Measurements from ENCODE around the gene TMED5. TPM values are rescaled to one million over a fixed set of nuclear protein-coding genes. Genes with fewer than 3 reads are reported as not detected.
A peak's percentile ranks its signal among the peaks of the same experiment; 100 is the strongest.

Gene TMED5
- total RNA-seq, 1 donor, result 82.5 TPM

DNA sequence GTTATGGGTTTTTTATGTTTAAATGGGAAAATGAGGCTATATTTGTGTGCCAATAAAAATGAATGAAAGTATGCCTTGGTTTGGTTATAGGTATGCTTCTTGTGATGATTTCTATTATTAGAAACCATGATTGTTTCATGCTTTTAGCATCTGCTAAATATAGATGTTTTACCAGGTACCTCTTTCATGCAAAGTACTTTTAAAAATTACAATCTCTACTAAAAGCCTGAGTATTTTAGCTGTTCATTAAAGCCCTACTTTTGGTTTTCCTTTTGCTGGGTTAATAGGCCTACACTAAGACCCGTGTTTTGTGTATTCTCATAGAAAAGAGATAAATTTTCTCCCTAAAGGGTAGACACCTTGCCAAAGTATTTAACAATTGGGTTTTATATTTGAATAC lies 69.1 kb downstream of the TMED5 start:
- no peak overlapping the region for H3K4me3 ChIP-seq (ENCODE audit: low read depth, low read length)
- TF ChIP-seq, protein P1, sequence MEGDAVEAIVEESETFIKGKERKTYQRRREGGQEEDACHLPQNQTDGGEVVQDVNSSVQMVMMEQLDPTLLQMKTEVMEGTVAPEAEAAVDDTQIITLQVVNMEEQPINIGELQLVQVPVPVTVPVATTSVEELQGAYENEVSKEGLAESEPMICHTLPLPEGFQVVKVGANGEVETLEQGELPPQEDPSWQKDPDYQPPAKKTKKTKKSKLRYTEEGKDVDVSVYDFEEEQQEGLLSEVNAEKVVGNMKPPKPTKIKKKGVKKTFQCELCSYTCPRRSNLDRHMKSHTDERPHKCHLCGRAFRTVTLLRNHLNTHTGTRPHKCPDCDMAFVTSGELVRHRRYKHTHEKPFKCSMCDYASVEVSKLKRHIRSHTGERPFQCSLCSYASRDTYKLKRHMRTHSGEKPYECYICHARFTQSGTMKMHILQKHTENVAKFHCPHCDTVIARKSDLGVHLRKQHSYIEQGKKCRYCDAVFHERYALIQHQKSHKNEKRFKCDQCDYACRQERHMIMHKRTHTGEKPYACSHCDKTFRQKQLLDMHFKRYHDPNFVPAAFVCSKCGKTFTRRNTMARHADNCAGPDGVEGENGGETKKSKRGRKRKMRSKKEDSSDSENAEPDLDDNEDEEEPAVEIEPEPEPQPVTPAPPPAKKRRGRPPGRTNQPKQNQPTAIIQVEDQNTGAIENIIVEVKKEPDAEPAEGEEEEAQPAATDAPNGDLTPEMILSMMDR (IDR thresholded peaks at IDR 0.05; ENCODE audit: insufficient read depth, low read depth, low read length), result no peak
- peak; percentile 11 for DNase-seq (ENCODE audit: low read depth)

DNA sequence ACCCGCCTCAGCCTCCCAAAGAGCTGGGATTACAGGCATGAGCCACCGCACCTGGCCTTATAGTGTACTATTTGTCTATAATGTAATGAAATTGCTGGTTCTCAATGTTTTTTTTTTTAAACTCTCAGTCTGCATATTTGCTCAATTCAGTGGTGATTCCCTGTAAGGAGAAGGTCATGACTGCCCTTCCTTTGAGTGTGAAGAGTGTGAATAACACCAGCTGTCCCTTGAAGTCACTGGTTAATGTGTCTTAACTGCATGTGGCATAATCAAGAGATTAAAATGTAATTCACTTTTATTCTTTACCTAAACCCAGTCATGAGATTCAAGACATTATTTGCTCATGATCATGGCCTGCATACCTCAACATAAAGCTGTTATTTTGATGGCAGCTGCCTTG lies 70.6 kb downstream of the TMED5 start:
- no peak for DNase-seq (ENCODE audit: low read depth)

DNA sequence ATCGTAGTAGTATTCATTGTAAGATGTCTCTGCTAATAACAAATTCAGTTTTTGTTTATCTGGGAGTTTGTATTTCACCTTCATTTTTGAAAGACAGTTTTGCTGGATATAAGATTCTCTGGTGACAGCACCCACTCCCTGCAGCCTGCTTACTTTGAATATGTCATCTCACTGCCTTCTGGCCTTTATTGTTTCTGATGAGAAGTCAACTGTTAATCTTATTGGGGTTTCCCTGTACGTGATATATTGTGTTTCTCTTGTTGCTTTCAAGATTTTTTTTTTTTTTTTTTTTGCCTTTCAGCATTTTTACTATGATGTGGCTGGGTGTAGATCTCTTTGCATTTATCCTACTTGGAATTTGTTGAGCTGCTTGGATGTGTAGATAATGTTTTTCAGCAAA lies 71.9 kb downstream of the TMED5 start:
- no peak for DNase-seq (ENCODE audit: low read depth)
- TF ChIP-seq, protein P1 (IDR thresholded peaks at IDR 0.05; ENCODE audit: insufficient read depth, low read depth, low read length), result no peak
- H3K4me3 ChIP-seq (ENCODE audit: low read depth, low read length), result no peak overlapping the region

More for the DNA sequence above, 70.6 kb downstream of the TMED5 start:
- TF ChIP-seq, protein P1 (IDR thresholded peaks at IDR 0.05; ENCODE audit: insufficient read depth, low read depth, low read length), result no peak
- no peak overlapping the region for H3K4me3 ChIP-seq (ENCODE audit: low read depth, low read length)

DNA sequence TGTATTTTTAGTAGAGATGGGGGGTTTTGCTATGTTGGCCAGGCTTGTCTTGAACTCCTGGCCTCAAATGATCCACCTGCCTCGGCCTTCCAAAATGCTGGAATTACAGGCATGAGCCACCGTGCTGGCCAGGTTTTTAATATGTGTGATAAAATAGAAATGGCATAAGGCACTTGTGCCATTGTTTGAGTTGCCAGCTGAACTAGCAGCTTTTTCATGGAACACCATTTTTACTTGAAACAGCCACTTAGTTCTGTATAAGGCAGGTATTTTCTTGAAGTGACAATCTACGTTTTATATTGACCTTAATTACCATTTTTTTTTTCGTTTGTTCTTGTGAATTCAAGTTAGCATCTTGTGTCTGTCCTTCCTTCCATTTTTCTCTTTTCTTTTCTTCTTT lies 72.8 kb downstream of the TMED5 start:
- TF ChIP-seq, protein P1 (IDR thresholded peaks at IDR 0.05; ENCODE audit: insufficient read depth, low read depth, low read length), result no peak
- H3K4me3 ChIP-seq (ENCODE audit: low read depth, low read length), result no peak overlapping the region
- DNase-seq (ENCODE audit: low read depth), result no peak

DNA sequence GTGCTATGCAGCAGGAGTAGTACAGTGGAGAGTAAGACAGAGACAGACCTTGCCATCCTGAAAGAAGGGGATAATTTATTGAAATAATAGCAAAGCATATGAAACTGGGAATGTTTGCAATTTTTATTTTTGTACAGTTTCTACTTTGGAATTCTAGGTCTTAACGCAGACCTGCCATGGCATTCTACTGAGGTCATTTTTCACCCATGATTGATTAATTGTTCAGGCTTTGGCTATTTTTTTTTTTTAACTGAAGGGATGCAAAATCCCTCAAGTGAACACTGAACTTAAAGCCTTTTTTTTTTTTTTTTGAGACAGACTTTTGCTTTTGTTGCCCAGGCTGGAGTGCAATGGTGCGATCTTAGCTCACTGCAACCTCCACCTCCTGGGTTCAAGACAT lies 74.0 kb downstream of the TMED5 start:
- no peak for DNase-seq (ENCODE audit: low read depth)
- TF ChIP-seq, protein P1 (IDR thresholded peaks at IDR 0.05; ENCODE audit: insufficient read depth, low read depth, low read length), result no peak
- no peak overlapping the region for H3K4me3 ChIP-seq (ENCODE audit: low read depth, low read length)

DNA sequence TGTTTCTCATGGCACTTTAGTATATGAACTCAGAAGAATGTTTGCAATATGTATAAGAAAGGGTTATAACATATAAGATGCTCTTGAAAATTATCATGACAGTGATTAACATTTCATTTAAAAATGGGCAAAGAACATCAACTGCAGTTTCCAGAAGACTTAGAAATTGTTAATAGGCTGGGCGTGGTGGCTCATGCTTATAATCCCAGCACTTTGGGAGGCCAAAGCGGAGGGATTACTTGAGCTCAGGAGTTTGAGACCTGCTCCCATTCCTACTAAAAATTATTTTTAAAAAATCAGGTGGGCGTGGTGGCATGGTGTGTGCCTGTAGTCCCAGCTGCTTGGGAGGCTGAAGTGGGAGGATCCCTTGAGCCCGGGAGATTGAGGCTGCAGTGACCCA lies 78.1 kb downstream of the TMED5 start:
- TF ChIP-seq, protein P1 (IDR thresholded peaks at IDR 0.05; ENCODE audit: insufficient read depth, low read depth, low read length), result no peak

More for the DNA sequence above, 78.1 kb downstream of the TMED5 start:
- no peak overlapping the region for H3K4me3 ChIP-seq (ENCODE audit: low read depth, low read length)
- DNase-seq (ENCODE audit: low read depth), result no peak

Small RNA genes lying within 50 kb of the gene (small RNA-seq; reads per million reads assigned to genes)
- gene AC126124.1, result not detected

Other genes starting within 250 kb of the TMED5 start
- 19.0 and 39.3 TPM in 2 replicates for gene DIPK1A, start 219.0 kb downstream of the TMED5 start, total RNA-seq
- 20.9 and 31.1 TPM in 2 replicates for gene MTF2, start 101.1 kb downstream of the TMED5 start, total RNA-seq
- gene CCDC18, start 311 bp upstream of the TMED5 start, total RNA-seq, result 10.3 and 14.7 TPM in 2 replicates
- gene DR1, start 165.5 kb upstream of the TMED5 start, total RNA-seq, result 27.7 and 45.8 TPM in 2 replicates

Measured in fibroblast of villous mesenchyme (primary cell).